HepG2 (cell line): Measurements from ENCODE around the gene ID4. TPM values are rescaled to one million over a fixed set of nuclear protein-coding genes. Genes with fewer than 3 reads are reported as not detected.

Source experiments
- ATF6 ChIP-seq: sonication (generic); formaldehyde crosslinking; conservative IDR thresholded peaks from 2 replicates; pipeline ENCODE4 v1.4.0; 2020; ENCODE audit warnings: missing genetic modification reagents
- CENPX ChIP-seq: sonication (generic); formaldehyde crosslinking; IDR thresholded peaks from 2 replicates; pipeline ENCODE4 v1.9.0; 2021; ENCODE audit warnings: mild to moderate bottlenecking, missing genetic modification reagents, moderate library complexity
- DNMT1 ChIP-seq: sonication (generic); formaldehyde crosslinking; IDR thresholded peaks from 2 replicates; pipeline ENCODE4 v1.5.1; 2020; ENCODE audit warnings: mild to moderate bottlenecking, missing genetic modification reagents
- EP300 ChIP-seq, 3 experiments: sonication (generic) in 1 of 3; formaldehyde crosslinking in 1 of 3; IDR thresholded peaks; 2 replicates each; pipeline versions ENCODE4 v1.5.1 to v1.6.1; 2011 to 2020; ENCODE audit warnings: low read depth in 2 of 3, low read length in 2 of 3, borderline replicate concordance in 1 of 3, improper control_type of control experiment in 1 of 3, mild to moderate bottlenecking in 1 of 3, missing genetic modification reagents in 1 of 3, moderate library complexity in 1 of 3
- GATAD2A ChIP-seq: IDR thresholded peaks from 2 replicates; pipeline ENCODE4 v1.6.1; 2016
- IRF9 ChIP-seq: sonication (generic); formaldehyde crosslinking; IDR thresholded peaks from 2 replicates; pipeline ENCODE4 v1.8.0; 2022; ENCODE audit warnings: missing genetic modification reagents, mild to moderate bottlenecking, borderline replicate concordance
- JDP2 ChIP-seq: sonication (generic); formaldehyde crosslinking; IDR thresholded peaks from 2 replicates; pipeline ENCODE4 v1.8.1; 2022; ENCODE audit warnings: missing genetic modification reagents, borderline replicate concordance
- KAT2B ChIP-seq: fragments of 150-350 bp; IDR thresholded peaks from 2 replicates; pipeline ENCODE4 v1.6.1; 2014; ENCODE audit warnings: low read depth, low read length, borderline replicate concordance
- MAZ ChIP-seq, 2 experiments: sonication (generic) in 1 of 2; formaldehyde crosslinking in 1 of 2; IDR thresholded peaks; 2 replicates each; pipeline versions ENCODE4 v1.5.0 to v1.6.1; 2012 to 2020; ENCODE audit warnings: low read depth in 2 of 2, mild to moderate bottlenecking in 2 of 2, borderline replicate concordance in 1 of 2, improper control_type of control experiment in 1 of 2, low read length in 1 of 2, missing genetic modification reagents in 1 of 2, moderate library complexity in 1 of 2
- MTA1 ChIP-seq: sonication (generic); formaldehyde crosslinking; IDR thresholded peaks from 2 replicates; pipeline ENCODE4 v1.4.0; 2020; ENCODE audit warnings: missing genetic modification reagents, mild to moderate bottlenecking, borderline replicate concordance
- NR2F2 ChIP-seq: IDR thresholded peaks from 2 replicates; pipeline ENCODE4 v1.6.1; 2012; ENCODE audit warnings: low read depth, inconsistent platforms, borderline replicate concordance
- PATZ1 ChIP-seq: sonication (generic); formaldehyde crosslinking; IDR thresholded peaks from 2 replicates; pipeline ENCODE4 v1.4.0; 2020; ENCODE audit warnings: missing genetic modification reagents
- PRDM15 ChIP-seq: sonication (generic); formaldehyde crosslinking; IDR thresholded peaks from 2 replicates; pipeline ENCODE4 v1.4.0; 2020; ENCODE audit warnings: missing genetic modification reagents
- ZBTB7B ChIP-seq: sonication (generic); formaldehyde crosslinking; IDR thresholded peaks from 2 replicates; pipeline ENCODE4 v1.4.0; 2020; ENCODE audit warnings: missing genetic modification reagents
- ZFY ChIP-seq: sonication (generic); formaldehyde crosslinking; IDR thresholded peaks from 2 replicates; pipeline ENCODE4 v1.4.0; 2020; ENCODE audit warnings: missing genetic modification reagents
- ZNF24 ChIP-seq: fragments of 450-650 bp; IDR thresholded peaks from 2 replicates; pipeline ENCODE4 v1.6.1; 2017; ENCODE audit warnings: antibody characterized with exemption, mild to moderate bottlenecking
- ZNF772 ChIP-seq: sonication (generic); formaldehyde crosslinking; IDR thresholded peaks from 2 replicates; pipeline ENCODE4 v1.5.0; 2020; ENCODE audit warnings: mild to moderate bottlenecking, missing genetic modification reagents
- polyA plus RNA-seq, 8 experiments: library from polyadenylated mRNA; depleted of rRNA in 3 of 8; stranded (reverse) in 7 of 8; unstranded in 1 of 8; fragments of >200 nt; fragmentation: Illumina TruSeq in 4 of 8; extraction: Trizol in 4 of 8; gene quantifications; 2 replicates each; pipeline versions ENCODE4 v1.2.1 to v1.2.3, GENCODE V29; 2011 to 2016; ENCODE audit warnings: low read depth in 4 of 8, missing spikeins in 1 of 8, mixed read lengths in 1 of 8; ENCODE audit not compliant: insufficient read depth in 1 of 8
- total RNA-seq, 5 experiments: library from RNA; depleted of rRNA; stranded (reverse); fragments of >200 nt; fragmentation: Illumina TruSeq; extraction: Trizol; gene quantifications; 2 replicates each; pipeline ENCODE4 v1.2.3, GENCODE V29; 2016; ENCODE audit warnings: low read depth in 1 of 5

The ID4 gene
- total and polyA plus RNA-seq, 2 of the 13 experiments (the other 11 are each of a cell fraction or from before 2014, with no cell fraction given), result 0.20 to 0.44 TPM

GRCh38 chr6:19838442-19839236 is 1.5 kb downstream of the ID4 start (continued):
- TF ChIP-seq PATZ1 (CRISPR knock-in tag) (peak; percentile 83), MTA1 (peak; percentile 28; the same call in 1 of the 2 replicates), ZFY (CRISPR knock-in tag) (peak; percentile 70), EP300 (IDR thresholded peaks at IDR 0.05; ENCODE audit: low read depth in 2 of 2, low read length in 2 of 2) (peak in 1 of 2 experiments; percentile 77; a peak in 3 of 4 replicates), EP300 (CRISPR knock-in tag; IDR thresholded peaks at IDR 0.05; ENCODE audit: borderline replicate concordance) (0 out of 2 replicates have a peak, but pooled peaks have one; percentile 19), ZBTB7B (no peak), MAZ (IDR thresholded peaks at IDR 0.05; ENCODE audit: borderline replicate concordance, low read depth, low read length) (no peak), MAZ (CRISPR knock-in tag; IDR thresholded peaks at IDR 0.05; ENCODE audit: low read depth) (peak; percentile 32; the same call in 1 of the 2 replicates), KAT2B (no peak), GATAD2A (CRISPR knock-in tag) (no peak; the same call in 1 of the 2 replicates), CENPX (CRISPR knock-in tag) (no peak), ZNF24 (no peak), NR2F2 (no peak), ATF6 (no peak), IRF9 (no peak; the same call in 1 of the 2 replicates), DNMT1 (CRISPR knock-in tag) (no peak), JDP2 (CRISPR knock-in tag) (no peak), ZNF772 (CRISPR knock-in tag) (no peak), PRDM15 (CRISPR knock-in tag) (peak; percentile 7; the same call in 1 of the 2 replicates)
